ENCODE results near the gene ZNF93. TPM values are rescaled to one million over a fixed set of nuclear protein-coding genes. Genes with fewer than 3 reads are reported as not detected.
"Not testable (repeated sequence)": the region's sequence is repeated elsewhere in the genome, so short reads cannot be mapped to it uniquely, and the experiment has no call there.

Gene ZNF93
- total and polyA plus RNA-seq, 12 donors, result 1.1 to 3.3 (median 1.9) TPM

DNA sequence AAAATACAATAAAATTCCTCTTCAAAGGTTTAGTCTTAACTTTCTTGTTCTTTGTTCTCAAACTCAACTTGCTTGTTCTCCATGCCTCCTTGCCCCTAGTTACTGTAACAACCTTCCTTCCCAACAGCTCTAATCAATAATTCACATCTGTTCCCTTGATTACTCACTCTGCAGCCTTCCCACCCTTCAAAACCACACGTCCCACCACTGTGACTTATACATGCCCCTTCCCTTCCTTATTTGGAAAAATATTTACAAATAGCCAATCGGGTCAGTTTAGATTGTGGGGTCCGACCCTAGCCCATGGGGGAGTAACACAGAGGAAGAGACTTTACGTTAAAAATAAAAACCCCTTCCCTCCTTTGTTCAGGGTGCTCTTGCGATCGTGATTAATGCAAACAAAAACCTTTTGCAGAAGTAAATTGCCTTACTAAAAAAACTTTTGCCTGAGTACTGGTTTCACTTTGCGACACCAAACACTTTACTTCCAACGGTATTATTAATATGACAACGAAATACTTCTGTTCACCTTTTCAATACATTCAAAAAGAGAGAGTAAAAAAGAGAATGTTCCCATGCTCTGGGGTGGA is 512 bp upstream of the ZNF93 start:
- Histone ChIP-seq H3K4me3 (peak overlapping the region; percentile 13 to 80 (median 72)), H3K36me3 (peaks cover 0 to 3% (median 0%) of the 10 kb centered on the region in 9 donors), H3K27ac (peak overlapping the region in 5 of 10 donors; percentile 51 to 84 (median 71)), H3K9me3 (peaks cover 0 to 60% (median 9%) of the 10 kb centered on the region in 11 donors), H3K4me1 (peaks cover 0 to 16% (median 6%) of the 10 kb centered on the region in 9 donors), H3K27me3 (no peaks in the 10 kb centered on the region)
- 1% methylated on average over 9 of the region's 9 CpGs for WGBS, 2 donors
- no peak for TF ChIP-seq CTCF (IDR thresholded peaks at IDR 0.05)
- ATAC-seq (no peak), DNase-seq (no peak)
- intact Hi-C loops (cut with DNase I), result loop anchor here in 5 of 10 donors (2.0 to 10.0 kb wide), 4 partner anchors 33 to 235 kb away; partner anchors contain the start of genes ZNF253 (in 3 of the 5), ATP13A1 (in 1 of the 5), ZNF101 (in 1 of the 5) and ZNF14 (in 1 of the 5)

DNA sequence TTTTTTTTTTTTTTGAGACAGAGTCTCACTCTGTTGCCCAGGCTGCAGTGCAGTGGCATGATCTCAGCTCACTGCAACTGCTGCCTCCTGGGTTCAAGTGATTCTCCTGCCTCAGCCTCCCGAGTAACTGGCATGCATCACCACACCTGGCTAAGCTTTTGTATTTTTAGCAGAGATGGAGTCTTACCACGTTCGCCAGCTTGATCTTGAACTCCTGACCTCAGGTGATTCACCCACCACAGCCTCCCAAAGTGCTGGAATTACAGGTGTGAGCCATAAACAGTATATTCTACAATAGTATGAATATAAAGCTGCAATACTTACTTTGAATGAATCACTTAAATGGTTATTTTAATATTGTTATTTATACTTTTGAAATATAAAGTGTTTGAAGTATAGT is 6.8 kb downstream of the ZNF93 start:
- not testable (repeated sequence) for DNase-seq, H3K27ac ChIP-seq, H3K4me1 ChIP-seq, ATAC-seq, H3K4me3 ChIP-seq, H3K27me3 ChIP-seq
- Histone ChIP-seq H3K9me3 (peaks cover 0 to 57% (median 0%) of the 10 kb centered on the region in 11 donors), H3K36me3 (peaks cover 0 to 19% (median 0%) of the 10 kb centered on the region in 9 donors)
- intact Hi-C loops (cut with DNase I), result loop anchor here in 1 of 10 donors (10.0 kb wide), 1 partner anchor 243 kb away; the partner anchor contains the start of genes ATP13A1 and ZNF101
- 70 to 82% methylated on average over 3 of the region's 3 CpGs for WGBS, 2 donors

DNA sequence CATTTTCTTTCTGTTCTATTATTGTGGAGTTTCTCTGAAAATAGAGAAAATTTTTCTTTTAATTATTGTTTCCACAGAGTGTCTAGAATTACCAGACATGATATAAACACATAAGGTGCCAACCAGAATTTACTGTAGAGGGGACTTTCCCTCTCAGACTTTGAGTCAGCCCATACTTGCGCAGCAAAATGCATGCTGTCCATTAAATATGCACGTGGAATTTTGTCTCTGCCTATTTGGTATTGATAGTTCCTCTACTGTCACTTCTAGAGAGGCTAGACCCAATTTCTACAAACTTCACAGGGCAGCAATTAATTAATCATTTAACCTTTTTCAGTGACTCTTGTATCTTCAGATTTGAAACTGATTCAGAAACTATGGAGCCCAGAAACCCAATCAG is 8.9 kb downstream of the ZNF93 start:
- whole genome bisulfite sequencing, 2 donors, result 93 to 95% methylated on average over 2 of the region's 2 CpGs
- intact Hi-C loops (cut with DNase I), result loop anchor here in 1 of 10 donors (10.0 kb wide), 1 partner anchor 245 kb away; the partner anchor contains the start of genes ATP13A1 and ZNF101

DNA sequence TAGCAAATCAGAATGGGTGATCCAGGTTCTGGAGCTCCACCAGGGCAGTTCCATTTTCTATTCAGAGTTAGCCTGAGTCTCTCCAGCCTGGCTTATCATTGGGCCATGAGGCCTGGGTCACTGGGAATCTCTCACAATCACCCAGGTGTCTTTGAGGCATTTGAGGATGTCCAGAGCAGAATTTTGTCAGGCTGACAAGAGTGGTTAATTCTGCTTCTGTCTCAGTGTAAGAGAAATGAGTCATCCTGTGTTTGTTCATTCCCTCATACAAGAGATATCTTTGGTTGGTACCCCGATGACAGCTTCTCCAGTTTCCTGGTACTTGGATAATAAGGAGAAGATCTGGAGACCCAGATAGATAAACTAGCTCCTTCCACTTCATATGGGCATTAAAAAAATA is 10.4 kb downstream of the ZNF93 start:
- WGBS, 2 donors, result 39 to 42% methylated on average over 1 of the region's 1 CpG

More for the DNA sequence above, 8.9 kb downstream of the ZNF93 start:
- DNase-seq (no peak), ATAC-seq (no peak)
- no peak overlapping the region for H3K27ac ChIP-seq
- peaks cover 0 to 29% (median 0%) of the 10 kb centered on the region in 9 donors for H3K36me3 ChIP-seq
- H3K4me3 ChIP-seq, result no peak overlapping the region
- no peak for TF ChIP-seq CTCF (IDR thresholded peaks at IDR 0.05)
- H3K9me3 ChIP-seq, result peaks cover 0 to 68% (median 0%) of the 10 kb centered on the region in 11 donors
- no peaks in the 10 kb centered on the region for H3K27me3 ChIP-seq
- H3K4me1 ChIP-seq, result no peaks in the 10 kb centered on the region

More for the DNA sequence above, 10.4 kb downstream of the ZNF93 start:
- Histone ChIP-seq H3K36me3 (peaks cover 0 to 43% (median 0%) of the 10 kb centered on the region in 9 donors), H3K9me3 (peaks cover 0 to 62% (median 0%) of the 10 kb centered on the region in 11 donors), H3K4me3 (no peak overlapping the region), H3K4me1 (no peaks in the 10 kb centered on the region), H3K27ac (no peak overlapping the region), H3K27me3 (no peaks in the 10 kb centered on the region)
- no peak for DNase-seq
- no peak for ATAC-seq
- no peak for TF ChIP-seq CTCF (IDR thresholded peaks at IDR 0.05)
- intact Hi-C loops (cut with DNase I), result no loop called here

Measured in heart right ventricle (tissue), 16 donors.